HCT116 (cell line): ENCODE data around the gene PLCB1. TPM values are rescaled to one million over a fixed set of nuclear protein-coding genes. Genes with fewer than 3 reads are reported as not detected.

Source experiments
- ATAC-seq: fragments of 200-7000 bp; cut with Tn5 transposase; 2 replicates; pipeline ENCODE4 v1.9.1; 2020; ENCODE audit warnings: mild to moderate bottlenecking, moderate library complexity
- BruUV-seq: library from RNA; stranded (reverse); fragments of 400-500 nt; replicated peaks from 2 replicates; lab custom pipeline; 2021; lab: Mats Ljungman, UMichigan
- CTCF ChIA-PET: fragments of 300-600 bp; sonication (Branson Sonifier 250); formaldehyde crosslinking; loops from one replicate; lab custom pipeline; 2021; ENCODE audit warnings: antibody characterized with exemption; lab: Charles Lee
- POLR2A ChIA-PET: fragments of 300-600, 350-600 bp; sonication (Branson Sonifier 250); formaldehyde crosslinking; loops from one replicate; lab custom pipeline; 2021; ENCODE audit warnings: antibody characterized with exemption; lab: Charles Lee
- RAD21 ChIA-PET, 2 experiments: fragments of 300-600 bp; sonication (Branson Sonifier 250); formaldehyde crosslinking; loops; one replicate each; lab custom pipeline; 2023; ENCODE audit warnings: low total read pairs in 2 of 2; ENCODE audit not compliant: uncharacterized antibody in 2 of 2, unreplicated experiment in 2 of 2, low non-redundant PET in 1 of 2; lab: Charles Lee
- DNase-seq: peaks from one replicate; pipeline ENCODE4 v3.0.0-alpha.2; 2010; ENCODE audit warnings: low read depth, low spot score
- H2AFZ ChIP-seq: fragments of 200-600 bp; shearing (Covaris generic), sonication (generic); 2 replicates; pipeline ENCODE4 v1.6.1; 2017; ENCODE audit warnings: low read depth, mixed run types, mixed read lengths, antibody characterized with exemption, low read length; ENCODE audit not compliant: poor library complexity, severe bottlenecking
- H3K27ac ChIP-seq: 2 replicates; pipeline ENCODE4 v1.5.1; 2012; ENCODE audit warnings: low read depth, low read length
- H3K27me3 ChIP-seq: fragments of 200-600 bp; sonication (generic); 2 replicates; pipeline ENCODE4 v1.6.1; 2016; ENCODE audit warnings: mixed run types, low read length, mixed read lengths; ENCODE audit not compliant: insufficient read depth
- H3K36me3 ChIP-seq, 2 experiments: fragments of 200-500 bp in 1 of 2; fragments of 200-600 bp in 1 of 2; sonication (Bioruptor generic) in 1 of 2; sonication (generic) in 1 of 2; 2 replicates each; pipeline versions ENCODE4 v1.5.1 to v1.6.1; 2014 to 2016; ENCODE audit warnings: low read length in 2 of 2, inconsistent platforms in 1 of 2, mixed read lengths in 1 of 2, mixed run types in 1 of 2; ENCODE audit not compliant: insufficient read depth in 2 of 2, control insufficient read depth in 1 of 2
- H3K4me1 ChIP-seq, 2 experiments: fragments of 200-600 bp in 1 of 2; sonication (generic) in 1 of 2; 2 replicates each; pipeline versions ENCODE4 v1.5.1 to v1.6.1; 2012 to 2017; ENCODE audit warnings: low read length in 2 of 2, inconsistent platforms in 1 of 2, mild to moderate bottlenecking in 1 of 2, mixed read lengths in 1 of 2, mixed run types in 1 of 2, moderate library complexity in 1 of 2; ENCODE audit not compliant: insufficient read depth in 2 of 2, control insufficient read depth in 1 of 2
- H3K4me2 ChIP-seq: fragments of 200-600 bp; sonication (generic); 2 replicates; pipeline ENCODE4 v1.6.1; 2017; ENCODE audit warnings: mixed run types, low read length, mixed read lengths
- H3K4me3 ChIP-seq, 2 experiments: fragments of 200-600 bp in 1 of 2; sonication (generic) in 1 of 2; replicated peaks in 1 of 2; 2 replicates each; pipeline ENCODE4 v1.5.1; 2011 to 2016; ENCODE audit warnings: low read length in 2 of 2, control low read depth in 1 of 2, low read depth in 1 of 2, mild to moderate bottlenecking in 1 of 2, mixed read lengths in 1 of 2, mixed run types in 1 of 2
- H3K79me2 ChIP-seq: fragments of 200-600 bp; sonication (generic); 2 replicates; pipeline ENCODE4 v1.6.1; 2017; ENCODE audit warnings: mild to moderate bottlenecking, mixed run types, low read length, moderate library complexity, mixed read lengths; ENCODE audit not compliant: insufficient read depth
- H3K9ac ChIP-seq: fragments of 200-600 bp; sonication (generic); 2 replicates; pipeline ENCODE4 v1.6.1; 2016; ENCODE audit warnings: low read length, mixed read lengths
- H3K9me2 ChIP-seq: fragments of 200-600 bp; sonication (generic), shearing (Covaris generic); 2 replicates; pipeline ENCODE4 v1.6.1; 2017; ENCODE audit warnings: mixed run types, mild to moderate bottlenecking, moderate library complexity; ENCODE audit not compliant: insufficient read depth
- H3K9me3 ChIP-seq, 2 experiments: fragments of 200-500 bp in 1 of 2; fragments of 200-600 bp in 1 of 2; sonication (Bioruptor generic) in 1 of 2; sonication (generic) in 1 of 2; 2 replicates each; pipeline ENCODE4 v1.6.1; 2014 to 2017; ENCODE audit warnings: low read length in 2 of 2, mixed read lengths in 2 of 2, inconsistent platforms in 1 of 2, low read depth in 1 of 2, mild to moderate bottlenecking in 1 of 2, mixed run types in 1 of 2, moderate library complexity in 1 of 2; ENCODE audit not compliant: control insufficient read depth in 1 of 2, insufficient read depth in 1 of 2
- H4K20me1 ChIP-seq: fragments of 200-600 bp; sonication (generic), shearing (Covaris generic); 2 replicates; pipeline ENCODE4 v1.6.1; 2017; ENCODE audit warnings: mixed run types, mild to moderate bottlenecking, moderate library complexity; ENCODE audit not compliant: insufficient read depth
- MAX ChIP-seq: IDR thresholded peaks from 2 replicates; pipeline ENCODE4 v1.6.1; 2012
- POLR2A ChIP-seq: IDR thresholded peaks from 2 replicates; pipeline ENCODE4 v1.7.0; 2011; ENCODE audit warnings: borderline replicate concordance; ENCODE audit not compliant: insufficient read depth, insufficient read length; ENCODE audit errors: extremely low read depth
- RAD21 ChIP-seq: IDR thresholded peaks from 2 replicates; pipeline ENCODE4 v1.6.1; 2012; ENCODE audit warnings: low read depth, mild to moderate bottlenecking
- REST ChIP-seq: IDR thresholded peaks from 2 replicates; pipeline ENCODE4 v1.6.1; 2012; ENCODE audit warnings: low read depth
- SP1 ChIP-seq: IDR thresholded peaks from 2 replicates; pipeline ENCODE4 v1.6.1; 2012; ENCODE audit warnings: low read depth
- SRF ChIP-seq: IDR thresholded peaks from 2 replicates; pipeline ENCODE4 v1.6.1; 2012; ENCODE audit warnings: low read depth
- ZFX ChIP-seq: fragments of 450-650 bp; IDR thresholded peaks from 2 replicates; pipeline ENCODE4 v1.6.1; 2017
- intact Hi-C: fragments of 100-400 bp; cut with micrococcal nuclease; formaldehyde crosslinking; loops from 2 replicates; pipeline ENCODE4 v1.10.0; 2022
- total RNA-seq: library from RNA; stranded (reverse); gene quantifications from one replicate; pipeline ENCODE4 v1.2.1, GENCODE V29; 2021; ENCODE audit not compliant: unreplicated experiment
- TF ChIP-seq, protein P1 (sequence below), 3 experiments: fragments of 200-600 bp in 1 of 3; sonication (generic) in 1 of 3; IDR thresholded peaks in 2 of 3; conservative IDR thresholded peaks in 1 of 3; 2 replicates each; pipeline ENCODE4 v1.5.1; 2012 to 2017; ENCODE audit warnings: low read depth in 2 of 3, low read length in 2 of 3, antibody characterized with exemption in 1 of 3, borderline replicate concordance in 1 of 3, control low read depth in 1 of 3, mild to moderate bottlenecking in 1 of 3, mixed read lengths in 1 of 3, mixed run types in 1 of 3, moderate library complexity in 1 of 3; ENCODE audit not compliant: insufficient read depth in 1 of 3

The PLCB1 gene
- total RNA-seq, 1 experiment from 2014 or later, result 15.8 TPM

DNA sequence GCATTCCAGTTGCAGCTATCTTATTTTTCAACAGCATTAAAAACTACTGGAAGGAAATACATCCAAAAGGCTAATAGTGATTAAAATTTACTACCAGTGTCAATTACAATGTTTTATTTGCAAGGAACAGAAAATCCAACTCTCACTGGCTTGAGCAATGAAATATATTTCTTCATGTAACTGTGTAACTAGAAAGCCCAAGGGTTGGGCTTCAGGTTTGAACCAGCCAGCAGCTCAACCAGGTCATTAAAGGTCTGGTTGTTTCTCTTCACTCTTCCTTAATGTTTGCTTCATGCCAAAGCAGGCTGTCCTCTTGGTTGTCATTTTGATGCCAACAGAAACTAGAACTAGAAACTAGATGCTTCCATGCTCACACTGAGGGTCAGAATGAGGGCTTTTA is 437.7 kb downstream of the PLCB1 start:
- no TSS peak for BruUV-seq

More for the DNA sequence above, 437.7 kb downstream of the PLCB1 start:
- Histone ChIP-seq H3K4me2 (no peak overlapping the region), H3K9ac (no peak overlapping the region), H3K27ac (no peak overlapping the region), H3K36me3 (no peaks in the 10 kb centered on the region), H3K79me2 (no peaks in the 10 kb centered on the region), H3K4me3 (no peak overlapping the region), H4K20me1 (no peaks in the 10 kb centered on the region), H3K4me1 (no peaks in the 10 kb centered on the region), H2AFZ (no peak overlapping the region), H3K9me3 (no peaks in the 10 kb centered on the region), H3K27me3 (no peaks in the 10 kb centered on the region), H3K9me2 (no peaks in the 10 kb centered on the region)
- TF ChIP-seq, protein P1, sequence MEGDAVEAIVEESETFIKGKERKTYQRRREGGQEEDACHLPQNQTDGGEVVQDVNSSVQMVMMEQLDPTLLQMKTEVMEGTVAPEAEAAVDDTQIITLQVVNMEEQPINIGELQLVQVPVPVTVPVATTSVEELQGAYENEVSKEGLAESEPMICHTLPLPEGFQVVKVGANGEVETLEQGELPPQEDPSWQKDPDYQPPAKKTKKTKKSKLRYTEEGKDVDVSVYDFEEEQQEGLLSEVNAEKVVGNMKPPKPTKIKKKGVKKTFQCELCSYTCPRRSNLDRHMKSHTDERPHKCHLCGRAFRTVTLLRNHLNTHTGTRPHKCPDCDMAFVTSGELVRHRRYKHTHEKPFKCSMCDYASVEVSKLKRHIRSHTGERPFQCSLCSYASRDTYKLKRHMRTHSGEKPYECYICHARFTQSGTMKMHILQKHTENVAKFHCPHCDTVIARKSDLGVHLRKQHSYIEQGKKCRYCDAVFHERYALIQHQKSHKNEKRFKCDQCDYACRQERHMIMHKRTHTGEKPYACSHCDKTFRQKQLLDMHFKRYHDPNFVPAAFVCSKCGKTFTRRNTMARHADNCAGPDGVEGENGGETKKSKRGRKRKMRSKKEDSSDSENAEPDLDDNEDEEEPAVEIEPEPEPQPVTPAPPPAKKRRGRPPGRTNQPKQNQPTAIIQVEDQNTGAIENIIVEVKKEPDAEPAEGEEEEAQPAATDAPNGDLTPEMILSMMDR (IDR thresholded peaks at IDR 0.05 in 2 of 3, conservative IDR thresholded peaks at IDR 0.05 in 1 of 3; ENCODE audit: borderline replicate concordance in 1 of 3, insufficient read depth in 1 of 3, low read depth in 2 of 3, low read length in 2 of 3), result no peak
- no peak for TF ChIP-seq POLR2A
- no peak for TF ChIP-seq ZFX
- no peak for TF ChIP-seq SP1
- no peak for TF ChIP-seq REST
- no peak for TF ChIP-seq MAX
- TF ChIP-seq RAD21, result no peak
- TF ChIP-seq SRF, result no peak
- CTCF ChIA-PET, result no interaction called here
- ATAC-seq (no peak), DNase-seq (no peak)
- POLR2A ChIA-PET, result no interaction called here
- RAD21 ChIA-PET, result no interaction called here
- intact Hi-C loops, result no loop called here
